Epidermal melanocyte (primary cell): ENCODE measurements around the gene TCEA2.
A peak's percentile ranks its signal among the peaks of the same experiment; 100 is the strongest.

Experiments used
- DNase-seq: peaks from one replicate; pipeline ENCODE4 v3.0.0; 2011; ENCODE audit warnings: low spot score; ENCODE audit not compliant: insufficient read length

The TCEA2 gene

GRCh38 chr20:64035066-64035932 is 27.7 kb upstream of the TCEA2 start:
- no peak for DNase-seq

GRCh38 chr20:64035933-64036345 is 27.1 kb upstream of the TCEA2 start, which contains the start of gene C20orf204:
Gene C20orf204 (plus strand): TSS chr20:64036182. CDS start chr20:64036324, 142 bp downstream.
- DNase-seq, result no peak

- no peak for DNase-seq
These were observed 26.4 kb upstream of the TCEA2 start for GRCh38 chr20:64036346-64037198.

- DNase-seq, result no peak
These were observed 25.9 kb upstream of the TCEA2 start for GRCh38 chr20:64037199-64037497.

GRCh38 chr20:64037498-64038213 is 25.3 kb upstream of the TCEA2 start:
- no peak for DNase-seq

GRCh38 chr20:64038224-64038564 is 24.8 kb upstream of the TCEA2 start:
- no peak for DNase-seq

GRCh38 chr20:64038565-64039292 is 24.3 kb upstream of the TCEA2 start:
- peak; percentile 83 for DNase-seq

- DNase-seq, result no peak
These were observed 23.5 kb upstream of the TCEA2 start for GRCh38 chr20:64039293-64040160.

- DNase-seq, result no peak
These were observed 22.6 kb upstream of the TCEA2 start for GRCh38 chr20:64040231-64041039.

GRCh38 chr20:64041040-64041780 is 21.8 kb upstream of the TCEA2 start:
- DNase-seq, result no peak

- no peak for DNase-seq
These were observed 21.3 kb upstream of the TCEA2 start for GRCh38 chr20:64041781-64042053.

- DNase-seq, result no peak
These were observed 20.8 kb upstream of the TCEA2 start for GRCh38 chr20:64042054-64042781.

GRCh38 chr20:64043768-64044167 is 19.2 kb upstream of the TCEA2 start:
- DNase-seq, result no peak

GRCh38 chr20:64044484-64045247 is 18.3 kb upstream of the TCEA2 start:
- DNase-seq, result peak; percentile 83

GRCh38 chr20:64045346-64046011 is 17.5 kb upstream of the TCEA2 start:
- no peak for DNase-seq

- no peak for DNase-seq
These were observed 16.0 kb upstream of the TCEA2 start for GRCh38 chr20:64047046-64047389.

GRCh38 chr20:64047968-64048401 is 15.0 kb upstream of the TCEA2 start:
- no peak for DNase-seq
